T-helper 1 cell (primary cell): ENCODE results near the gene MAGEA3.
"Not testable (repeated sequence)": the region's sequence is repeated elsewhere in the genome, so short reads cannot be mapped to it uniquely, and the experiment has no call there.

Experiments used
- DNase-seq, 5 donors: peaks; one replicate each; pipeline ENCODE4 v3.0.0-alpha.2; 2012 to 2020
- total RNA-seq, 4 donors: gene quantifications; one replicate each; lab custom pipeline; 2026; lab: John Stamatoyannopoulos, UW

MAGEA3 gene, protein sequence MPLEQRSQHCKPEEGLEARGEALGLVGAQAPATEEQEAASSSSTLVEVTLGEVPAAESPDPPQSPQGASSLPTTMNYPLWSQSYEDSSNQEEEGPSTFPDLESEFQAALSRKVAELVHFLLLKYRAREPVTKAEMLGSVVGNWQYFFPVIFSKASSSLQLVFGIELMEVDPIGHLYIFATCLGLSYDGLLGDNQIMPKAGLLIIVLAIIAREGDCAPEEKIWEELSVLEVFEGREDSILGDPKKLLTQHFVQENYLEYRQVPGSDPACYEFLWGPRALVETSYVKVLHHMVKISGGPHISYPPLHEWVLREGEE
- total RNA-seq, result 0 reads per million in 4 donors

- DNase-seq, result not testable (repeated sequence)
These were observed at the start of gene MAGEA3 for GRCh38 chrX:152697952-152698931. TSS of gene MAGEA3 (plus strand) at chrX:152698794. CDS start at chrX:152700833, 2,039 bp downstream.

DNA sequence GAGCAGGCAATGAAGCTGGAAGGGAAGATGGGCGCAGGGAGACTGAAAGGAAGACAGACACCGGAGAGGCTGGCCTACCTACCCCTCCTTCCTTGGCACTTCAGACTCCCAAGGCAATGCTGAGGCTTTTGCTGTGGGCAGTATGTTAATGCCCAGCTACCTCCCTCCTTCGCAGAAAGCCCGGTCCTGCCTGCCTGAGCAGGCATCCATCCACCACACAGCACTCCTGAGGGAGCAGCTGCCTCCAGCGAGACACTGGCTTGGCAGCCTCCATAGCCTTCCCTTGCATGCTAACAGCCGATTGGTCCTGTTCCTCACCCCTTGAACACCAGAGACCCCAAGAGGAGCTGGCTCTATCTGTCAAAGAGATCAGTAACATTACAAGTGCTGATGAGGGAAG lies 46.5 kb upstream of the MAGEA3 start:
- no peak for DNase-seq

DNA sequence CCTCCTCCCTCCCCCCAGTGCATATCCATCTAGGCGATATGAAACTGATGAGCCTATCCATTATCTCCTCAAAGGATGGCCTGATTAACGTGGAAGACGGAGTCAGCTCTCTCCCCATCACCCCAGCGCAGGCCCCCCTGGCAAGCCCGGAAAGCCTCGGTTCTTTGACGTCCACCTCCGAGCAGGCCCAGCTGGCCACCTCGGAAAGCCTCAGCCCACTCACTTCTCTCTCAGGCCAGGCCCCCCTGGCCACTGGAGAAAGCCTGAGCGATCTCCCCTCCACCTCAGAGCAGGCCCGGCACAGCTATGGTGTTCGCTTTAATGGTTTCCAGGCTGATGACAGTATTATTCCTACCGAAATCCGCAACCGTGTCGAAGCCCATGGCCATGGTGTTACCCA lies 46.1 kb upstream of the MAGEA3 start:
- no peak for DNase-seq

GRCh38 chrX:152656087-152656486 lies 42.5 kb upstream of the MAGEA3 start:
- no peak for DNase-seq

GRCh38 chrX:152656890-152657289 lies 41.7 kb upstream of the MAGEA3 start:
- no peak for DNase-seq

DNA sequence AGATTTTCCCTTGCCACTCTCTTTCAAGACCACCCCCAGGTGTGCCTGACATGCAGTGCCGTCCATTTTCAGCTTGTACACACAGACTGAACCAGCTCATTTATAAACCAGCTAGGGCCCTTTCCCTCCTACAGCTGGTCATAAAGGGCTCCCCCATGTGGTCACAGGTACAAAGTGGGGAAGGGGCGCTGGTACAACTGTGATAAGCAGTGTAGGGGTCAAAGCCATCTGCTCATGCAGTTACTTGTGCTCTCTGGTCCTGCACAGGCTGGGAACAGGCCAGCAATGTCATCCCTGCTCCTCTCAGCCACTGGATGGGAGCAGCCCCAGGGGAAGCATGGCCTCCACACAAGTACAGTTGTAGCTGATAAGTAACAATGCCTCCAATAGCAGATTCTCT lies 40.3 kb upstream of the MAGEA3 start:
- no peak for DNase-seq

- no peak for DNase-seq
These were observed 35.5 kb upstream of the MAGEA3 start for GRCh38 chrX:152663086-152663485.

DNA sequence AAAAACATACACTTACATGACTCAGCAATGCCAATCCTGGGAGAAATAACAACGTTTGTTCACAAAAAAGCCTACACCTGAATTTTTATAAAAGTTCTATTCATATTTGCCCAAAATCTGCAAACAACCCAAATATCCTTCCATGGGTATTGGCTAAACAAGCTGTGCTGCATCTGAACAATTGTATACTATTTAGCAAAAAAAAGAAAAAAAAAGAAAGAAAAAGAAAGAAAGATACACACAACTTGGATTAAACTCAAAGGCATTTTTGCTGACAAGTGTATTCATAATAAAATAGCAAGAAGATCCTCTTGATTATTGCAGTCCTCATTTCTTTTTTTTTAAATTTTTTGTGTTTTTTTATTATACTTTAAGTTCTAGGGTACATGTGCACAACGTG lies 24.5 kb upstream of the MAGEA3 start:
- no peak for DNase-seq

GRCh38 chrX:152674652-152675051 lies 23.9 kb upstream of the MAGEA3 start:
- DNase-seq, result not testable (repeated sequence)

- not testable (repeated sequence) for DNase-seq
These were observed 17.6 kb upstream of the MAGEA3 start for GRCh38 chrX:152681012-152681411.

DNA sequence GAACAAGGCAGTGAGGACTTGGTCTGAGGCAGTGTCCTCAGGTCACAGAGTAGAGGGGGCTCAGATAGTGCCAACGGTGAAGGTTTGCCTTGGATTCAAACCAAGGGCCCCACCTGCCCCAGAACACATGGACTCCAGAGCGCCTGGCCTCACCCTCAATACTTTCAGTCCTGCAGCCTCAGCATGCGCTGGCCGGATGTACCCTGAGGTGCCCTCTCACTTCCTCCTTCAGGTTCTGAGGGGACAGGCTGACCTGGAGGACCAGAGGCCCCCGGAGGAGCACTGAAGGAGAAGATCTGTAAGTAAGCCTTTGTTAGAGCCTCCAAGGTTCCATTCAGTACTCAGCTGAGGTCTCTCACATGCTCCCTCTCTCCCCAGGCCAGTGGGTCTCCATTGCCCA lies 1.8 kb downstream of the MAGEA3 start:
- not testable (repeated sequence) for DNase-seq

- DNase-seq, result not testable (repeated sequence)
These were observed 7.9 kb downstream of the MAGEA3 start for GRCh38 chrX:152706500-152706899.

- not testable (repeated sequence) for DNase-seq
These were observed 10.6 kb downstream of the MAGEA3 start, which contains the start of gene CSAG2 for GRCh38 chrX:152709173-152709572. TSS of gene CSAG2 (minus strand) at chrX:152709273. CDS start at chrX:152709112, 161 bp downstream.

DNA sequence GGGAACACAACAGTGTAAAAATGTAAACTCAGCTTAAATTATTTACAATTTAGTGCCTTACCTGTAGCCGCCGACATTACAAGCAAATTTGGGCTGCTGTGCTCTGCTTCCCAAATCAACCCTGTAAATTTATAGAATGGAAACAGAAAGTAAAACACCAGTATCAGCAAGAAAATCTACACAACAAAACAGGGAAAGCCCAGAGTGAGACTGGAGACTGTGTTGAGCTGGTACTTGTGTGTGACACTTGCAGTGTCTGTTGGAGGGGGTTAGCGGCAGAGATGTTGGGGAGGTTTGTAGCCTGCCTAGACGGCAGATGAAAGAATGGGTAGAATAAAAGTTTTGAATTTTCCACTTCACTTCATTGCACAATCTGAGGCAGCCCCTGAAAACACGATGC lies 14.6 kb downstream of the MAGEA3 start:
- not testable (repeated sequence) for DNase-seq

DNA sequence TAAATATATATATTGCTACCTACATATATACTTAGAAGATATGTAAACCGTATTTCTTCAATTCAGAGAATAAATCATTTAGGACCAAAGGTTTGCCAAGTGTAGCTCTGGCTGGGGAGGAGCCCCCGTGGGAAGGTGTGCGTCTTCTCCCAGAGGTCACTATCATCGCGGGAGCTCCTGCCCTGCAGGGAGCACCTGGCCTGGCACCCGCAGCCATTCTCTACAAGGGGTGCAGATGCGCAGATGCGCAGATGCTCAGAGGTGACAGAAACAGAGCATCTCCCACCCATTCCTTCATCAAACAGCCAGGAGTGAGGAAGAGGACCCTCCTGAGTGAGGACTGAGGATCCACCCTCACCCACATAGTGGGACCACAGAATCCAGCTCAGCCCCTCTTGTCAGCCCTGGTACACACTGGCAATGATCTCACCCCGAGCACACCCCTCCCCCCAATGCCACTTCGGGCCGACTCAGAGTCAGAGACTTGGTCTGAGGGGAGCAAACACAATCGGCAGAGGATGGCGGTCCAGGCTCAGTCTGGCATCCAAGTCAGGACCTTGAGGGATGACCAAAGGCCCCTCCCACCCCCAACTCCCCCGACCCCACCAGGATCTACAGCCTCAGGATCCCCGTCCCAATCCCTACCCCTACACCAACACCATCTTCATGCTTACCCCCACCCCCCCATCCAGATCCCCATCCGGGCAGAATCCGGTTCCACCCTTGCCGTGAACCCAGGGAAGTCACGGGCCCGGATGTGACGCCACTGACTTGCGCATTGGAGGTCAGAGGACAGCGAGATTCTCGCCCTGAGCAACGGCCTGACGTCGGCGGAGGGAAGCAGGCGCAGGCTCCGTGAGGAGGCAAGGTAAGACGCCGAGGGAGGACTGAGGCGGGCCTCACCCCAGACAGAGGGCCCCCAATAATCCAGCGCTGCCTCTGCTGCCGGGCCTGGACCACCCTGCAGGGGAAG lies 15.5 kb downstream of the MAGEA3 start, which contains the start of gene MAGEA2B:
Gene MAGEA2B (plus strand): TSS at position 814 of the 973 bp plus-strand sequence. CDS start 2,479 bp downstream, outside the sequence.
- DNase-seq, result not testable (repeated sequence)

GRCh38 chrX:152725409-152725808 lies 26.8 kb downstream of the MAGEA3 start:
- DNase-seq, result no peak

DNA sequence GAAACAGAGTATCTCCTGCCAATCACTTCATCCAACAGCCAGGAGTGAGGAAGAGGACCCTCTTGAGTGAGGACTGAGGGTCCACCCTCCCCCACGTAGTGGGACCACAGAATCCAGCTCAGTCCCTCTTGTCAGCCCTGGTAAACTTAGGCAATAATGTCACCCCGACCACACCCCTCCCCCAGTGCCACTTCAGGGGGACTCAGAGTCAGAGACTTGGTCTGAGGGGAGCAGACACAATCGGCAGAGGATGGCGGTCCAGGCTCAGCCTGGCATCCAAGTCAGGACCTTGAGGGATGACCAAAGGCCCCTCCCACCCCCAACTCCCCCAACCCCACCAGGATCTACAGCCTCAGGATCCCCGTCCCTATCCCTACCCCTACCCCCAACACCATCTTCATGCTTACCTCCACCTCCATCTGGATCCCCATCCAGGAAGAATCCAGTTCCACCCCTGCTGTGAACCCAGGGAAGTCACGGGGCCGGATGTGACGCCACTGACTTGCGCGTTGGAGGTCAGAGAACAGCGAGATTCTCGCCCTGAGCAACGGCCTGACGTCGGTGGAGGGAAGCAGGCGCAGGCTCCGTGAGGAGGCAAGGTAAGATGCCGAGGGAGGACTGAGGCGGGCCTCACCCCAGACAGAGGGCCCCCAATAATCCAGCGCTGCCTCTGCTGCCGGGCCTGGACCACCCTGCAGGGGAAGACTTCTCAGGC lies 34.8 kb downstream of the MAGEA3 start, which contains the start of the genes CSAG1 and MAGEA12:
Gene CSAG1 (minus strand): TSS at position 461 of the 715 bp plus-strand sequence. CDS start 1,261 bp downstream, outside the sequence.
Gene MAGEA12 (plus strand): TSS at position 497 of the 715 bp plus-strand sequence. CDS start 2,405 bp downstream, outside the sequence.
- no peak for DNase-seq

- DNase-seq, result not testable (repeated sequence)
These were observed 35.7 kb downstream of the MAGEA3 start for GRCh38 chrX:152734143-152734858.

DNA sequence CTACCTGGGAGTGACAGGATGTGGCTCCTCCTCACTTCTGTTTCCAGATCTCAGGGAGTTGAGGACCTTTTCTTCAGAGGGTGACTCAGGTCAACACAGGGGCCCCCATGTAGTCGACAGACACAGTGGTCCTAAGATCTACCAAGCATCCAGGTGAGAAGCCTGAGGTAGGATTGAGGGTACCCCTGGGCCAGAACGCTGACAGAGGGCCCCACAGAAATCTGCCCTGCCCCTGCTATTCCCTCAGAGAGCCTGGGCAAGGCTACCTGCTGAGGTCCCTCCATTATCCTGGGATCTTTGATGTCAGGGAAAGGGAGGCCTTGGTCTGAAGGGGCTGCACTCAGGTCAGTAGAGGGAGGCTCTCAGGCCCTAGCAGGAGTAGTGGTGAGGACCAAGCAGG lies 36.5 kb downstream of the MAGEA3 start:
- no peak for DNase-seq

DNA sequence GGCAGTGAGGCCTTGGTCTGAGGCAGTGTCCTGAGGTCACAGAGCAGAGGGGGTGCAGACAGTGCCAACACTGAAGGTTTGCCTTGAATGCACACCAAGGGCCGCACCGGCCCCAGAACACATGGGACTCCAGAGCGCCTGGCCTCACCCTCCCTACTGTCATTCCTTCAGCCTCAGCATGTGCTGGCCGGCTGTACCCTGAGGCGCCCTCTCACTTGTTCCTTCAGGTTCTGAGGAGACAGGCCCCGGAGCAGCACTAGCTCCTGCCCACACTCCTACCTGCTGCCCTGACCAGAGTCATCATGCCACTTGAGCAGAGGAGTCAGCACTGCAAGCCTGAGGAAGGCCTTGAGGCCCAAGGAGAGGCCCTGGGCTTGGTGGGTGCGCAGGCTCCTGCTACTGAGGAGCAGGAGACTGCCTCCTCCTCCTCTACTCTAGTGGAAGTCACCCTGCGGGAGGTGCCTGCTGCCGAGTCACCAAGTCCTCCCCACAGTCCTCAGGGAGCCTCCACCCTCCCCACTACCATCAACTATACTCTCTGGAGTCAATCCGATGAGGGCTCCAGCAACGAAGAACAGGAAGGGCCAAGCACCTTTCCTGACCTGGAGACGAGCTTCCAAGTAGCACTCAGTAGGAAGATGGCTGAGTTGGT lies 37.4 kb downstream of the MAGEA3 start:
- DNase-seq, result no peak
